Activated CD4-positive, CD25-positive, alpha-beta regulatory T cell treated with anti-CD3 and anti-CD28 coated beads, Interleukin-2, amount 50 U/mL, for 72 hours (primary cell): ENCODE measurements around the gene VWA1.
"Not testable (repeated sequence)": the region's sequence is repeated elsewhere in the genome, so short reads cannot be mapped to it uniquely, and the experiment has no call there.

Source experiments
- DNase-seq: peaks from one replicate; pipeline ENCODE4 v3.0.0; 2021

The VWA1 gene

DNA sequence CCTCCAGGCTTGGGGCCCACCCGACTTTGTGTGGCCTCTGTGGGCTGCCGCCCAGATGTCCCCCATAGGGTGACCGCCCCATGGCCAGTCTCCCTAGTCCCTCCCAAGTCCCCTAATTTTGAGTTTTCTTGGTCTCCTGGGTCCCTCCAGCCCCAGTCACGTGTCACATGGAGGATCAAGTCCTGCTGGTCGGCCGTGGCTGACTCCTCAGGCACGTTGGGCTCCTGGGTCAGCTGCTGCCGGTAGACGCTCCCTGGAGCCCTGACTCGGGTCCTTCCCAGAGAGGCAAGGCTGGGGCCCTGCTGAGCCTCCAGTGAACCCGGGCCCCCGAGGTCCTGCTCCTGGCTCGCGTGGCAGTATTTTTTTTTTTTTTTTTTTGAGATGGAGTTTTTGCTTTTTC, 24.2 kb downstream of the VWA1 start:
- DNase-seq, result not testable (repeated sequence)

DNA sequence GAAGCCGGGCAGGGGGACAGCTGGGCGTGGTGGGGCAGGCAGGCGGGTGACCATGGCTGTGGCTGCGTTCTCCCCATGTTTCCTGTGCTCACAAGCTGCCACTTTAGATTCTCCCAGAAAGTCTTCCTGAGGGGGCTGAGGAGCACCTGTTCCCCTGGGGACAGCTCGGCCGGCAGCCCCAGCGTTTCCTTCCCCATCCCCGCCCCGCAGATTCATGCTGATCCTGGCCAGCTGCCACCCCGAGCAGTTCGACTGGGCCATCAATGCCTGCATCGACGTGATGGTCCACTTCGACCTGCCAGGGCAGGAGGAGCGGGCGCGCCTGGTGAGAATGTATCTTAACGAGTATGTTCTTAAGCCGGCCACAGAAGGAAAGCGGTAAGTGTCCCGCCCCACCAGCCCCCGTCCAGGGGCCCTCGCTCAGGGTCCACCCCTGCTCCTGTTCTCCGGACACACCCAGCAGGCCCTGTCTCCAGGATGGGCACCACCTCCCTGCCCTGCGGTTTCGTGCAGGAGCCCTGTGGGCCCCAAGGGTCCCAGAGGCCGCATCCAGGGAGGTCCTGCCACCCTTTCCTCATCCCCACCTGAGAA, 25.1 kb downstream of the VWA1 start:
- no peak for DNase-seq

DNA sequence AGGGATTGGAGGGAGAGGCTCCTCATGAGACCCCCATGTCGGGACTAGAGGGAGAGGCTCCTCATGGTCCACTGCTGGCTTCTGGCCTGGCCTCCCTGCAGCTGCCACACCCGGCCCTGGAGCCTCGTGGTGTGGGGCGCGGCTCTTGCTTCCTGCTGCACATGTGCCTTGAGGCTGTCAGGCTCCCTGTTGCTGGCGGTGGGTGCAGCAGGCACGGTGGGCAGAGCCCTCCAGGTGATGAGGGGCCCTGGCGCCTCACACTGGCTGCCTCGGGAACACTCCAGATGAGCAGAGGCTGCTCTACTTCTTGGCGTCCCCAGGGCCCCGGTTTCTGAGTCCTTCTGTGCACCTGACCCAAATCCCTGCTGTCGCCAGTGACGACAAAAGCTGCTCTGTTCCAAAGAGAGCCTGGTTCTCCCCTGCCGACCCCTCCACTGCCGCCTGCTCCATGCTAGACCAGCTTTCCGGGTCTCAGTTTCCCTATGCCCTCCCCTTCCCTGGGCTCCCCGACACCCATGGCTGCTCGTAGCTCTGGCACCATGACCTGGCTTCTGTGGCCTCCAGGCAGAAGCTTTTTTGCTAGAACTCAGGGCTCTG, 26.3 kb downstream of the VWA1 start:
- no peak for DNase-seq

DNA sequence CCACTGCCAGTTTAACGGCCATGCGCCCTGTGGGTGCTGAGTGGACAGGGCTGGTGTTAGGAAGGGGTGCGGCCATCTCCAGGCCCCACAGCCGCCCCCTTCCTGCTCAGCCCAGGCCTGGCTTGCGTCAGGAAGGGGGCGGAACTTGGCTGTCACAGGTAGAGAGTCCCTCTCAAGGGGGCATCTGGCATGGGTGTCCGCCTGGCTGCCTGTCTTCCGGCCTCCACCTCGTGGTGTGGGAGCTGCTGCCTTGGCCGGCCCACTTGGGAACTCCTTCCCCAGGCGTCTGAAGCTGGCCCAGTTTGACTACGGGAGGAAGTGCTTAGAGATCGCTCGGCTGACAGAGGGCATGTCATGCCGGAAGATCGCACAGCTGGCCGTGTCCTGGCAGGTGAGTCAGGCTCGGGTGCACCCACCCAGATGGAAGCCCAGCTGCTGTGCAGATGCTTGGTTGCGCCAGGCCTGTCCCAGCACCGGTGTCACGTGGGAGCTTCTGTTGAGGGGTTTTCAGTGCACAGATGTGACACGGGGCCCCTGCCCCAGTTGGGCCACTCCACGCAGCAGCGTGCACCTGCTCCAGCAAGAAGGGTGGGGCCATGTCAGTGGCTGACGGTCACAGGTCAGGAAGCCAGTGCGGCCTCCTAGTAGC, 27.0 kb downstream of the VWA1 start:
- no peak for DNase-seq

DNA sequence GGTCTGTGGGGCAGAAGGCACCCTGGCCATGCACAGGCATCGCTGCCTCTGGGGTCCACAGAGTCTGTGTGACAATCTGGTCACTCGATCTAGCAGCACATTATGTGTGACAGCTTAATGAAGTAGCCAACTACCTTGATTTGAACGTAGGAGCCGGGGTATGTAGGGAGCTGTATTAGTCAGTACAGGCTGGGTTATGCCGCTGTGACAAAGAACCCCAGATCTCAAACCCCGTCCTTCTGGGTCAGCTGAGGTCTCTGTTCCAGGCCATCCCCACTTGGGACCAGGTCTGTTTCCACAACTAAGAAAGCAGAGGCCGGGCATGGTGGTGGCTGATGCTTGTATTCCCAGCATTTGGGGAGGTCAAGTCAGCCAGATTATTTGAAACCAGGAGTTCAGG, 27.8 kb downstream of the VWA1 start:
- DNase-seq, result no peak

DNA sequence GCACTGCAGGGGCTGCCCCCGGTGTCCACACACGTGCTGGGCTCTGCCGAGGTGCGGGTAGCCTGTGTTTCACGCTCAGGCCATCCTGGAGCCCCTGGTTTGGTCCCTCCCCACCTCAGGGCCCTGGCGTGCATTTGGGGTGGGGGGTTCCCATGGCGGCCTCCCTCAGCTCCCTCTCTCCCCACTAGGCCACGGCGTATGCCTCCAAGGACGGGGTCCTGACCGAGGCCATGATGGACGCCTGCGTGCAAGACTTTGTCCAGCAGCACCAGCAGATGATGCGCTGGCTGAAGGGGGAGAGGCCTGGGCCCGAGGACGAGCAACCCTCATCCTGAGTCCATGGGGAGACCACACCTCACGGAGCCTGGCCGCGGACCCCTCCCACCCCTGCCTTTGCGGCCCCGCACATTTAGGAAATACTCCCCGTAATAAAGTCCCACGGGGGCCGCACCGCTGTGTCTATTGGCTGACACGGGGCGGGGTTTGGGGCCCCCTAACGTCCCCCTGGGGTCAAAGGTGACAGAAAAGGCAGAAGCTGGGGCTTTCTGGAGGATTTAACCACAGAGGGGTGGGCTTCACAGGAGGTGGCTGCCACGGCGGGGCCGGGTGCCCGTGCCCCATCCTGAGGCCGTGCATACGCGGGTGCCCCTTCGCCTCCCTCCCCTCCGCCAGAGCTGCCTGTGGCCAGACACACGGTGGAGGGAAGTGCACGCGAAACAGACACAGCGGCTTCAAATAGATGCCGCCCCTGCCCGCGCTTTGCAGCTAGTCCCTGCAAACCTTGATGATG, 32.9 kb downstream of the VWA1 start:
- not testable (repeated sequence) for DNase-seq

DNA sequence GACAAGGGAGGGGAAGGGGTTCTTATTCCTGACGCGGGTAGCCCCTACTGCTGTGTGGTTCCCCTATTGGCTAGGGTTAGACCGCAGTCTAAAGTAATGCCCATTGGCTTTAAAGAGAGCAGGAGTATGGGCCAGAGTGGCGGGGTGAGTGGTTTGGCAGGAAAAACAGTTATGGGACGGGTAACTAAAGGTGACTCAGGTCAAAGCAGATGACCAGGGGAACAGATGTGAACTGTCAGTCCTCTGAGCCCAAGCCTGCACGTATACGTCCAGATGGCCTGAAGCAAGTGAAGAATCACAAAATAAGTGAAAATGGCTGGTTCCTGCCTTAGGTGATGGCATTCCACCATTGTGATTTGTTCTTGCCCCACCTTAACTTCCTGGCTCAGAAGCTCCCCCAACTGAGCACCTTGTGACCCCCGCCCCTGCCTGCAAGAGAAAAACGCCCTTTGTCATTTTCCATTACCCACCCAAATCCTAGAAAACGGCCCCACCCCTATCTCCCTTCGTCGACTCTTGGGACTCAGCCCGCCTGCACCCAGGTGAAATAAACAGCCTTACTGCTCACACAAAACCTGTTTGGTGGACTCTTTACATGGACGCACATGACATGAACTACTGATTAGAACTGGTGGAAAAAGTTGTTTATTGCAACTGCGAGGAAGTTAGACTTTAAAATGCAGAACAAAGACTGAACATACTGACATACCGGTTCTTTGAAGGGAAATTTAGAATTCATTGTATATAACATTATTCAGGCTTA, 35.3 kb downstream of the VWA1 start:
- no peak for DNase-seq

DNA sequence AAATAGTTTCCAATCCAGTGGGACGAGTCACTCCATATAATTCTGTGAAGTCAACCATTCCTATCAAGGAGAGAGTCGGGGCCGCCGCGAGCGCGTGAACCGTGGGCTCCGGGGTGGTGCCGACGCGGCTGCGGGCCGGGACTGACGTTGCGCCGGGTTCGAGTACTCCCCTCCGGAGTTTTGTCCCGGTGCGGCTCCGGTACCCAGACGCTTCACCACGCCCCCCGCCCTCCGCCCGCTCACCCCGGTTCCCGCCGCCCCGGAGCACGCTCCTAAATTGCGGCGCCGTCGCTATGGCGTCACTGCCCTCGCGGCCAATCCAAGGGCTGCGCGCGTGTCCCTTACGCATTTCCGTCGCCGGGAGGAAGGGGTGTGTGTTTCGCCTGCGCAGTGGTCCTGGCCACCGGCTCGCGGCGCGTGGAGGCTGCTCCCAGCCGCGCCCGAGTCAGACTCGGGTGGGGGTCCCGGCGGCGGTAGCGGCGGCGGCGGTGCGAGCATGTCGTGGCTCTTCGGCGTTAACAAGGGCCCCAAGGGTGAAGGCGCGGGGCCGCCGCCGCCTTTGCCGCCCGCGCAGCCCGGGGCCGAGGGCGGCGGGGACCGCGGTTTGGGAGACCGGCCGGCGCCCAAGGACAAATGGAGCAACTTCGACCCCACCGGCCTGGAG, 36.0 kb downstream of the VWA1 start, which contains the start of gene ATAD3B:
Gene ATAD3B, plus strand, starts transcription at position 377 of the 664 bp plus-strand sequence. Its CDS starts 120 bp downstream, at position 497.
- DNase-seq, result peak; percentile 91

DNA sequence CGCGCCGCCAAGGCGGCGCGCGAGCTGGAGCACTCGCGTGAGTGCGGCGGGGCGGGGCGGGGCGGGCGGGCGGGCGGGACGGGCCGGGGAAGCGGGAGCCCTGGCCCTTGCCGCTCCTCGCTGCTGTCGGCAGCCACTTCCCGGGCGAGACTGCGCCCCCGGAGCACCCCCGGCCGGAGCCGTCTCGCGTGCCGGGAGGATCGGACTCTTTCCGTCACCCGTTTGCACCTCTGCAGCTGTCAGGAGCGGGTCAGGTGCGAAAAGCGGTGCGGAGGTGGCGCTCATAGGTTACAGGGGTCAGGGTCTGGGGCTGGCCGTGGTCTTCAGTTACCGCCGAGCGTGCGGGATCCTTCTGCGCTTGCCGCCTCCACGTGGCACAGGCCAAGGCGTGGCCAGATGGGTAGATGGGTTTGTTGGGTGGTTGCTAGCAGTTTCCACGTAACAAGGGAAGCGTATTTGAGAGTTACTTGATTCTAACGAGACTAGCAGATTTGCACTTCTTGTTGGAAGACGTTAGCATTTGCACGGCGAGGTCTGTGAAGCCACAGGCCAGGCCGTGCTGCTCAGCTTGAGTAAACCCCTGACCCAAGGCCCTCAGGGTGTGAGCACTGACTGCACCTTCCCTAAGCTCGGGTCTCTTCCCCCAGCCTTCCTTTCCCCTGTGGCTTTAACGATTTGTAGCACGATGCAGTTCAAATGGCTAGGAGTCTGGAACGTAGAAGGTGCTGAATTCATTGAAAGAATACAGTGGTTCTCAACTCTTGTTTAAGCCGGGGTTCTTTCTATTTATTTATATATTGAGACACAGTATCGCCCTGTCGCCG, 36.8 kb downstream of the VWA1 start:
- not testable (repeated sequence) for DNase-seq

DNA sequence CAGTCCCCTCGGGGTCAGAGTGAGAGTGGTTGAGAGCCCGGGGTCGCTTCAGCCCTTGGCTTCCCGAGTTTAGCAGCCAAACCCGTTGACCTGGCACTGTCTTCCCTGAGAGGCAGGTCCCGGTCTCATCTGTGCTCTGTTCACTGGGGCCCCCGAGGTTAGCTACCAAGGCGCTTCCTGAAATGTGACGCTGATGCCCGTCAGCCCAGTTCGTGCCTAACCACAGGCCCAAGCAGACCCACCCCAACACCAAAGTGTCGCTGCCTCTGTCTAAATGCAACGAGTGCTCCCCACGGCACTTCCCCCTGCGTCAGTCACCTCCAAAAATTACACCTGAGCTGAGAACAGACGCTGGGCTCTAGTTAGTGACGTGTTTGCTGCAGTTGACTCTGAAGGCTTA, 40.5 kb downstream of the VWA1 start:
- DNase-seq, result not testable (repeated sequence)

DNA sequence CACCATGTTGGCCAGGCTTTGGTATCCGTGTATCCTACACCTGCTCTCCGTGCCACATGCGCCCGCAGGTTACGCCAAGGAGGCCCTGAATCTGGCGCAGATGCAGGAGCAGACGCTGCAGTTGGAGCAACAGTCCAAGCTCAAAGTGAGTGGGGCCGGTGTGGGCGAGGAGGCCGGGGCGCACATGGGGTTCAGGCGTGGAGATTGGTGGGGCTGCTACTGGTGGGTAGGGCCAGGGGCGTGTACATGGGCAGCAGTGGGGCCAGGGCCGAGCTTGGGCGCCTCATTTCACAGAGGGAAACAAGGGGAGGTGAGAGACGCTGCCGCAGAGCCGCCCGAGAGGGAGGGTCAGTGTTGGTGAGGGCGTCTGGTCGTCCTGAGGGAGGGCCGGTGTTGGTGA, 41.7 kb downstream of the VWA1 start:
- no peak for DNase-seq

DNA sequence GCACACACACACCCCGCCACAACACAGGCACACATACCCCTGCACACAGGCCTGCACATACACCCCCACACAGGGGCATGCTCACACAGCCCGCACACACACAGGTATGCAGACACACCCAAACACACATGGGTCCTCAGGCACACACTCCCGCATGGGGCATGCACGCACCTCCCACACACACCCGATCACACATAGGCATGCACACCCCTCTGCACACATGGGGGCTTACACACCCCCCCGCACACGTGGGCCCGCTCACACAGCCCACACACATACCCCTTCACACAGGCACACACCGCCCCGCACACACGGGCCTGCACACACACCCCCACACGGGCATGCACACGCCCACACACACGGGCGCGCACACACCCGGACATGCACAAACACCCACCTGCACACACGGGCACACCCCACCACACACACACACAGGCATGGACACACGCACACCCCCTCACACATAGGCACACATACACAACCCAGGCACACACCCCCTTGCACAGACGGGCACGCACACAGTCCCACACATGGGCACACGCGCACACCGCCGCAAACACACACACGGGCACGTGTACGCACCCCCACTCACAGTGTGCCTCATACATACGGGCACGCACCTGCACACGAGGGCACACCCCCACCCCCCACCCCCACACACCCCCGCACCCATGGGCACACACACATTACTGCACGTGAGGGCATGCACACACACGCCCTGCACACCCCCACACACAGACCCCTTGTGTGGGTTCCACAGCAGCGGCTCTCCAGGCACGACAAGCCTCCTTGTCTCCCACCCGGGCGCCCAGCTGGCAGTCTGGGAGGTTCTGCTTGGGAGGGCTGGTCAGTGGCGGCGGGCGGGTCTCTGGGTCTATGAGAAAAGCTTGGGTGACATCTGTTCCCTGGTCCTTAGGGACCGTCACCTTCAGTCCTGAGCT, 44.3 kb downstream of the VWA1 start:
- DNase-seq, result no peak

DNA sequence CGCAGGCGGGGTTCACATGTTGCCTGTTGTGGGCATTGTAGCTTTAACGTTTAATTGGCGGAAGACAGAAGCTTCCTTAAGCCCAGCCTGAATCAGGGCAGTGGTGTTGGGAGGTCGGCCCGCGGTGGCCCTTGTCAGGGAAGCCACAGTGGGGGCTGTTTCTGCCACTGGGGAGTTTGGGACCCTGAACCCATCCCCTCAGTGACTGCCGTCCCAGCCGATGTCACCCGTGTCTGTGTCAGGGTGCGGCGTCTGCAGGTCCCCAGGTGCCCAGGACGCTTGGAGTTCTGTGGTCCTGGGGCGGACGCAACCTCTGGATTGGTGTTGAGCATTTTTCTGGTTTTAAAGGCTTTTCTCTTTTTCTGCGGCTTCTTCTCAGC, 45.0 kb downstream of the VWA1 start:
- DNase-seq, result not testable (repeated sequence)

DNA sequence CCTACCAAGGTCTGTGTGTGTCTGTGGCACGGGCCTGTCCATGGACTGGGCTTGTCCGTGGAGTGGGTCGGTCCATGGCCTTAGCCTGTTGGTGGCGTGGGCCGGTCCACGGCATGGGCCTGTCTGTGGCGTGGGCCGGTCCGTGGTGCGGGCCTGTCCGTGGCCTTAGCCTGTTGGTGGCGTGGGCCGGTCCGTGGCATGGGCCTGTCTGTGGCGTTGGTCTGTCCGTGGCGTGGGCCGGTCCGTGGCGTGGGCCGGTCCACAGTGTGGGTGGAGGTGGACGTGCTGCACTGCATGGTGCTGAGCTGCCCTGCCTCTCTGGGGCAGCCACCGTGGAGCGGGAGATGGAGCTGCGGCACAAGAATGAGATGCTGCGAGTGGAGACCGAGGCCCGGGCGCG, 46.3 kb downstream of the VWA1 start:
- not testable (repeated sequence) for DNase-seq

DNA sequence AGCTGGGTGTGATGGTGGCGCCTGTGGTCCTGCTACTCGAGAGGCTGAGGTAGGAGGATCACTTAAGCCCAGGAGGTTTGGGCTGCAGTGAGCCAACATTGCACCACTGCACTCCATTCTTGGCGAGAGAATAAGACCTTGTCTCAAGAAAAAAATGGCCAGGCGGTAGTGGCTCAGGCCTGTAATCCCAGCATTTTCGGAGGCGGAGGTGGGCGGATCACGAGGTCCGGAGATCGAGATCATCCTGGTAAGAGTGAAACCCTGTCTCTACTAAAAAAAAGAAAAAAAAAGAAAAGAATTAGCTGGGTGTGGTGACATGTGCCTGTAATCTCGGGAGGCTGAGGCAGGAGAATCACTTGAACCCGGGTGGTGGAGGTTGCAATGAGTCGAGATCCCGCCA, 47.4 kb downstream of the VWA1 start:
- no peak for DNase-seq

DNA sequence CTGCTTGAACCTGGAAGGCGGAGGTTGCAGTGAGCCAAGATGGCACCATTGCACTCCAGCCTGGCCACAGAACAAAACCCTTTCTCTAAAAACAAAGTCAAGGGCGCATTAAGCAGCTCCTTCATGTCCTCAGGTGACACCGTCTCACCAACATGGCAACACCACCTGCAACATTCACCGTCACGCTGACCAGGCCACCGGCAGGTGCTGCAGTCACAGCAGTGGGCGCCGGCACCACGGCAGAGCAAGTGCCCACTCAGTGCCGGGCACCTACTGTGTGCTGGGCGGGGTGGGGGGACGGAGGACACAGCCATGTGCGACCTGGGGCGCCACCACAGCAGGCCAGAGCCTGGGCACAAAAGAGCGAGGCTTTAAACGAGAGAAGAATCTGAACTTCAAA, 48.2 kb downstream of the VWA1 start:
- DNase-seq, result no peak

DNA sequence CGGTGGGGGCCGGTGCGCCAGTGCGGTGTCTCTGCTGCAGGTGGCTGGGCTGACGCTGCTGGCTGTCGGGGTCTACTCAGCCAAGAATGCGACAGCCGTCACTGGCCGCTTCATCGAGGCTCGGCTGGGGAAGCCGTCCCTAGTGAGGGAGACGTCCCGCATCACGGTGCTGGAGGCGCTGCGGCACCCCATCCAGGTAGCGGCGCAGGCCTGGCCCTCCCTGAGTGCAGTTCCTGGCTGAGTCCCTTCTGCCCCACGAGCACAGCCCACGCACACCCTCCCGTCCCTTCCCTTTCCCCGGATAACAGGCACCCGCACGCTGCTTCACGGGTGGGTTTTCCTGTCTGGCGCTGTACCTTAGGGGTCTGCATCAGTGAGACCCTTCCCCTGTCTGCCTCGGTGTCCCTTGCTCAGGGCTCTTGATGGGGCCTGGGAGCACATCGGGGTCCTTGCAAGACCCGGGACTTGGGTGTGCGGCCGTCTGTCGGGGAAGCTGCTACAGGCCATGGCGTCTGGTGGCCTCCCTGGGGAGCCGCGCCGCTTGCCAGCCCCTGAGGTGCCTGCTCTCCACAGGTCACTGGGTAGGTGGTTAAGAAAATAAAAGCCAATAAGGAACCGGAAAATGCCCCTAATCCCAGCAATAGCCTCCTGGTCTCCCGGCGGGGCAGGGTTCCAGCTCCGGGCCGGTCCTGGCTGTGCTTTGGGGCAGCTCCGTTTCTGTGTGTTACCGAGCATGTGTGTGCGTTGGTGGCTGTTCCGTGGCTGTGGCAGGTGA, 49.7 kb downstream of the VWA1 start:
- DNase-seq, result not testable (repeated sequence)

DNA sequence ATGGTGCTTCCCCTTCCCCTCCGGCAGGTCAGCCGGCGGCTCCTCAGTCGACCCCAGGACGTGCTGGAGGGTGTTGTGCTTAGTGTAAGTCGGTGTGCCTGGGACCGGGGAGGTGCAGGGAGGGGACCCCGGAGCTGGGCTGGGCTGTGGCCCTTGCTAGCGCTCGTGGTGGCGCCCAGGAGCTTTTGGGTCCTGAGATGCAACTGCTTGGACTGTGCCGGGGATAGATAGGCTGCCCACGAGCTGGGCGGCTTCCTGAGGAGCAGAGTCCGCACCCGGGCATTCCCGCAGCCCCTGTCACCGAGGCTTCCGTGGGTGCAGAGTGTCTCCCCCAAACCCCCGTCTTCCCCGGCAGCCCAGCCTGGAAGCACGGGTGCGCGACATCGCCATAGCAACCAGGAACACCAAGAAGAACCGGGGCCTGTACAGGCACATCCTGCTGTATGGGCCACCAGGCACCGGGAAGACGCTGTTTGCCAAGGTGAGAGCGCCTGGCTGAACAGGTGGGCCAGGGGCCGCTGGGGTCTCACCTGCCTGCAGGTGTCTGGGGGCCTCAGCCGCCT, 50.3 kb downstream of the VWA1 start:
- DNase-seq, result not testable (repeated sequence)

DNA sequence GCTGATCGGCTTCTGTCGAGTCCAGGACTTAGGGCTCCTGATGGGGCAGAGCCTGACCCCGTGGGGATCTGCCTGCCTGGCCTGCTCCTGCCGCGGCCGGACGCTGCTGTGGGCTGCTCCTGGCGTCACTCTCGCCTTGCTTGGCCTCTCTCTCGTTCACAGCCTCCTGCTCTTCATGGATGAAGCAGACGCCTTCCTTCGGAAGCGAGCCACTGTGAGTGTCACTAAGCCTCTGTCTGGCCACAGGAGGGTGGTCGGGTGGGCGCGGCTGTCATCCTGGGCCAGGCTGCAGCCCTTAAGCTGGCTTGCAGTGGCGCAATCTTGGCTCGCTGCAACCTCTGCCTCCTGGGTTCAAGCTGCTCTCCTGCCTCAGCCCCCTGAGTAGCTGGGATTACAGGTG, 52.2 kb downstream of the VWA1 start:
- DNase-seq, result no peak
